Upper lobe of left lung (tissue), 4 donors: Measurements from ENCODE around the gene CLDN11.

Experiments used
- CTCF ChIP-seq, 6 experiments: fragments of 450-650 bp in 4 of 6; fragments of 200-600 bp in 2 of 6; sonication (generic) in 2 of 6; IDR thresholded peaks; one replicate each; pipeline ENCODE4 v1.5.1; 2016 to 2019; ENCODE audit warnings: antibody characterized with exemption in 6 of 6
- EP300 ChIP-seq, 4 donors: sonication (generic); formaldehyde crosslinking; IDR thresholded peaks; one replicate each; pipeline ENCODE4 v1.5.1; 2017; ENCODE audit warnings: antibody characterized with exemption in 4 of 4, control low read depth in 2 of 4
- POLR2AphosphoS5 ChIP-seq, 2 donors: sonication (generic); formaldehyde crosslinking; IDR thresholded peaks; one replicate each; pipeline ENCODE4 v1.5.1; 2017; ENCODE audit warnings: antibody characterized with exemption in 2 of 2

DNA sequence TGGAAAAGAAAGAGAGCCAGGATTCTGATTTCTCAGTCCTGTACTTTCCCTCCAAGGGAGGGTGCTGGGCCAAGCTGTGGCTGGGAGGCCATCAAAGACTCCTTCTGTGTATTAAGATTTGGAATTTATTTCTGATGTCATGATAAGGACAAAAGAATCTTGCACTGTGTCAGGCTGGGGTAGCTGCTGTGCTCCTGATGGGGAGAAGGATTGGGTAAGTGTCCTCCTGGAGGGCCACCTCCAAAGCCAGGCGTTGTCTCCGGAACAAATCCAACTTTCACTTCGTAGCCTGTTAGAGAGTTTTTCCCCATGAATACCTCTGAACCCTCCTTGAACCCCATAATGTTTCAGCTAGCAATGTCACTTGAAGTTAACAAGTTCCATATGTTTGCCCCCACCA is 29.9 kb downstream of the CLDN11 start:
- TF ChIP-seq CTCF (IDR thresholded peaks at IDR 0.05) (no peak), EP300 (IDR thresholded peaks at IDR 0.05) (no peak), POLR2AphosphoS5 (IDR thresholded peaks at IDR 0.05) (no peak)
